Activated naive CD4-positive, alpha-beta T cell (primary cell): ENCODE results near the gene S1PR2.
"Not testable (repeated sequence)": the region's sequence is repeated elsewhere in the genome, so short reads cannot be mapped to it uniquely, and the experiment has no call there.

Source experiments
- DNase-seq, 4 experiments: peaks; one replicate each; lab custom pipeline; 2025; lab: John Stamatoyannopoulos, UW

S1PR2 gene

GRCh38 chr19:10254244-10254643, 23.1 kb upstream of the S1PR2 start:
- DNase-seq, result no peak

DNA sequence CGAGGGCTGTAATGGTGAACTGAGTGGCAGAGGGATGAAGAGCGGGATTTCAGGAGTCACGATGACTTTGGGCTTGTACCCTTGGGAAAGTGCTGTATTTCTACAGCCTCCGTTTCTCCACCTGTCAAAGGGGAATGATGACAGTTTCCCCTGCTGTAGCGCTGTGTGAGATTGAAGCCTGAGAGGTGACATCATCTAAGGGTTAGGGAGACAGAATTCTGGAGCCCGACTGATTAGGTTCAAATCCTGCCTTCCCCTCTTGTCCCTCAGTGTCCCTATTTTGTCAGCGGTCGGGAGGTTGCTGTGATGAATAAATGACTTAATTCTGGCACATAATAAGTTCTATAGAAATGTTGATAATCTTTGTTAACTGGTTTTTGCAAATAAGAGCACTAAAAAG, 21.6 kb upstream of the S1PR2 start:
- no peak for DNase-seq

DNA sequence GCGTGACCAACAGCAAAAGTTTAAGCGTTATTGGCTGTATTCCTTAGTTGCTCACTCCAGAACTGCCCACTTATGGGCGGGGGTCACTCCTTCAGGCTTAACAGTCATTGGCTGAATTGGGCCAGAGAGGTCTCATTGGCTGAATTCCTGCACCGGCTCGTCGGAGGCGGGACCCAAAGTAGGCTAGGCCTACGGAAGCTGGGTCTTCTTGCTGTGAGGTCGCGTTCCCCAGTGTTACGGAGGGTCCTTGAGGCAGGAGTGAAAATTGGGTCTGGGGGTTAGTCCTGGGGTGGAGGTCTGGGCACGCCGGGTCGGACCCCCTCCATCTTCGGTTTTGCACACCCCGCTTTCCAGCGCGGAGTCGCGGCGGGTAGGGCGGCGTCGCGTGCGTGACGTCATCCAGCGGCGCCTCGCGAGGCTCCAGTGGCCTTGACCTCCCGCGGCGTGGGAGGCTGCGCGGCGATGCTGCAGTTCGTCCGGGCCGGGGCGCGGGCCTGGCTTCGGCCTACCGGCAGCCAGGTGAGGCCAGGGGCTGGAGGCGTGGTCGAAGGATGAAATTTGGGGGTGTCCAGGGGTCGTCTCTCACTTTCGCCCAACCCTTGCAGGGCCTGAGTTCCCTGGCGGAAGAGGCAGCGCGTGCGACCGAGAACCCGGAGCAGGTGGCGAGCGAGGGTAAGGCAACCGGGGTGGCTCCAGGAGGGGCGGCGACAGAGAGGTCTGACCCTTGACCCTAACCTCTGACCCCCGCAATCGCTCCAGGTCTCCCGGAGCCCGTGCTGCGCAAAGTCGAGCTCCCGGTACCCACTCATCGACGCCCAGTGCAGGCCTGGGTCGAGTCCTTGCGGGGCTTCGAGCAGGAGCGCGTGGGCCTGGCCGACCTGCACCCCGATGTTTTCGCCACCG, 20.9 kb upstream of the S1PR2 start, which contains the start of gene MRPL4:
TSS of gene MRPL4 (plus strand) at position 423 of the 903 bp plus-strand sequence. CDS start at position 463, 40 bp downstream.
- DNase-seq, result peak; percentile 86 to 94 (median 92)

GRCh38 chr19:10246511-10246910, 15.4 kb upstream of the S1PR2 start:
- DNase-seq, result no peak

DNA sequence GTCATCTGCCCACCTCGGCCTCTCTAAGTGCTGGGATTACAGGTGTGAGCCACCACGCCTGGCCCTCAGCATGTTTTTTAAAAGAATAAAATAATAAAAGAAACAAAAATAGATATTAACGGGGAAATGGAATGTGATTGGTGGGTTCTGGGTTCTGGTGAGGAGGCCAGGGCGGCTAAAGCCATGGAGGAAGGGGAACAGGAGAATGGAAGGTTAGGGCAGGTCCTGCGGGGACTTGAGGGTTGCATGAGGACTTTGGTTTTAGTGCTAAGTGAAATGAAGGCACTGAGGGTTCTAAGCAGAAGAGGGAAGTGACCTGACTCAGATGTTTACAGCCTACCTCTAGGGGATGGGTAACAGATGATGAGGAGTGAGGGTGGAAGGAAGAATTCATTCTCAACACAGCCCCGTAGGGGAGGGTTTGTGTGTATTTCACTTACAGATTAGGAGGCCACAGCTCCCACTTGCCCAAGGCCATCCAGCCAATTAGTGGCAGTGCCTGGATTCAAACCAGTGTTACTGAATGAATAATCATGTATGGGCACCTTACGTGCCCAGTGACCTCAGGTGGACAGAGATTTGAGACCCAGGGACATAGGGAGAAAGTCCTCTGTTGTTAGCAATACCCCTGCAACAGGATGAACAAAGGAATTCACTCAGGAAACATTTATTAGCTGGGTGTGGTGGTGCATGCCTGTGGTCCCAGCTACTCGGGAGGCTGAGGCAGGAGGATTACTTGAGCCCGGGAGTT, 14.2 kb upstream of the S1PR2 start:
- DNase-seq, result no peak

DNA sequence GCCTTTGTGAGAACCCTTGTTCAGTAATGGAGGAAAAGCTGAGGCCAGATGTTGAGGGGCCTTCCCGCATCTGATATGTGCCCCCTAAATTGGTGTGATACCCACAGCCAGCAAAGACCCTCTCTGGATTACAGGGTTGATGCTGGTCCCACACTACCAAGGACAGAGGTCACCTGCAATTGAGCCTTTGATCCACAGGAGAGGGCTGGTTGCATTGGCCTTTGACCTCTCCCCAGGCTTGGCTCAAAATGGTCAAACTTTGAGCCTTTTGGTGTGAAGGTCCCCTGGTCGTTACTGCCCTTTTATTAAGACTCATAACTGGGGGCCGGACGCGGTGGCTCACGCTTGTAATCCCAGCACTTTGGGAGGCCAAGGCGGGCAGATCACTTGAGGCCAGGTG, 12.5 kb upstream of the S1PR2 start:
- no peak for DNase-seq

DNA sequence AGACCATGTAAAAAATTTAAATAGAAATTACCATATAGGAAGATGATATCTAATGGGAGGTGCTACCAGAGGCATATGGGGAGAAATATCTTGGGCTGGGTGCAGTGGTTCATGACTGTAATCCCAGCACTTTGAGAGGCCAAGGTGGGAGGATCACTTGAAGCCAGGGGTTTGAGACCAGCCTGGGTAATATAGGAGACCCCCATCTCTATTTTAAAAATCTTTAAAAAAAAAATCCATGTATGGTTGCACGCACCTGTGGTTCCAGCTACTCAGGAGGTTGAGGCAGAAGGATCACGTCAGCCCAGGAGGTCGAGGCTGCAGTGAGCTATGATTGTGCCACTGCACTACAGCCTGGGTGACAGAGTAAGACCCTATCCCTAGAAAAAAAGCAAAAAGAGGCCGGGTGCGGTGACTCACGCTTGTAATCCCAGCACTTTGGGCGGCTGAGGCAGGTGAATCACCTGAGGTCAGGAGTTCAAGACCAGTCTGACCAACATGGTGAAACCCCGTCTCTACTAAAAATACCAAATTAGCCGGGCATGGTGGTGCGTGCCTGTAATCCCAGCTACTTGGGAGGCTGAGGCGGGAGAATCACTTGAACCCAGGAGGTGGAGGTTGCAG, 10.8 kb upstream of the S1PR2 start:
- not testable (repeated sequence) for DNase-seq

DNA sequence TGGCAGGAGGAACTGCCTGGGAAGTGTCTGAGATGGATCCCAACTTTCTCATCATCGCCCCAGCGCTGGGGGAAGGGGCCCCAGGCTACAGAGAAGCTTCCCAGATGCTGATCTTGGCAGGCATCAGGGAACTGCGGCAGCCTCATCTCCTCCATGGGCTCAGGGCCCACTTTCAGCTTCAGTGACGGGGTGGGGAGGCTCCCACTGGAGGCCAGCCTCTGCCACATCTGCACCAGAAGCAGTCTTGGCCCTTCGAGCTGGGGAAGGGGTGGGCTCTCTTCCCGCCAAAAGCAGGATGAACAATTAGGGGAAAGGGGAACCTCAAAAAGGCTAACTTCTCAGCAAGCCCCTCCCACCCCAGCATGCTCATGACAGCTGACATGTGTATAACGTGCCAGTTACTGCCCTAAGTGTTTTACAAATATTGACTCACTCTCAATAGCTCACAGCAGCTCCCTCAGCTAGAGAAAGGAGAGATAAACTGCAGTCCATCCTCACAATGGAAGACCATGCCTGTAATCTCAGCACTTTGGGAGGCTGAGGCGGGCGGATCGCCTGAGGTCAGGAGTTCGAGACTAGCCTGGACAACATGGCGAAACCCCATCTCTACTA, 7.1 kb upstream of the S1PR2 start:
- no peak for DNase-seq

DNA sequence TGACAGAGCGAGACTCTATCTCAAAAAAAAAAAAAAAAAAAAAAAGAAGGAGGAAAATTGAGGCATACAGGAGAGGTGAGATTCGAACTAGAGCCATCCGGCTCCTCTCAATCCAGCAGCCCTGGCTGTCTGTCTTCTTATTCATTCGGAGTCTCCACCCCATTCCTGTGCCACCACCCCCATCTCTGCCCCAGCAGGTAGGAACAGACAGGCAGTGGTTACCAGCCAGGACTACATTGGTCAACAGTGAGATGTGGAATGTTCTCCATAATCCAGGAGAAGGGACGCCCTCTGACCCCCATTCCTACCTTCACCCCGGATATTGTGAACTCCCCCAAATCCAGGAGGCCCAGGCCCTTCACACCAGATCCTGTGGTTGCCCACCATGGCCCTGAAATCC, 6.6 kb upstream of the S1PR2 start:
- DNase-seq, result no peak

DNA sequence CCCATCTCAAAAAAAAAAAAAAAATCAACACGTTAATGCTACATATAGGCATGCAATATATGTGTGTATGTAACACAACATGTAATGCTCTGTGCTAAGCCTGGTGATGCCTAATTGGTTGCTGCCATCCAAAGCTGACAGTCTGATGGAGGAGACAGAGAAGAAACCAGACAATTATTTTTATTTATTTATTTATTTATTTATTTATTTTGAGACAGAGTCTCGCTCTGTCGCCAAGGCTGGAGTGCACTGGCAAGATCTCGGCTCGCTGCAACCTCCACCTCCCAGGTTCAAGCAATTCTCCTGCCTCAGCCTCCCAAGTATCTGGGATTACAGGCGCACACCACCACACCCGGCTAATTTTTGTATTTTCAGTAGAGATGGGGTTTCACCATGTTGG, 4.3 kb upstream of the S1PR2 start:
- not testable (repeated sequence) for DNase-seq

DNA sequence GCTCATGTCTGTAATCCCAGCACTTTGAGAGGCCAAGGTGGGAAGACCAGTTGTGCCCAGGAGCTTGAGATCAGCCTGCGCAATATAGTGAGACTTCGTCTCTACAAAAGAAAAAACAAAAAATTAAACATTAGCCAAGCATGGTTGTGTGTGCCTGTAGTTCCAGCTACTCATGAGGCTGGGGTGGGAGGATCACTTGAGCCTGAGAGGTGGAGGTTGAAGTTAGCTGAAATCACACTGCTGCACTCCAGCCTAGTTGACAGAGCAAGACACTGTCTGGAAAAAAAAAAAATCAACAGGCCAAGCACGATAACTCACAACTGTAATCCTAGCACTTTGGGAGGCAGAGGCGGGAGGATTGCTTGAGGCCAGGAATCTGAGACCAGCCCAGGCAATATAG, 3.9 kb upstream of the S1PR2 start:
- DNase-seq, result no peak

- DNase-seq, result no peak
Observed at GRCh38 chr19:10233946-10234345, 2.8 kb upstream of the S1PR2 start.

DNA sequence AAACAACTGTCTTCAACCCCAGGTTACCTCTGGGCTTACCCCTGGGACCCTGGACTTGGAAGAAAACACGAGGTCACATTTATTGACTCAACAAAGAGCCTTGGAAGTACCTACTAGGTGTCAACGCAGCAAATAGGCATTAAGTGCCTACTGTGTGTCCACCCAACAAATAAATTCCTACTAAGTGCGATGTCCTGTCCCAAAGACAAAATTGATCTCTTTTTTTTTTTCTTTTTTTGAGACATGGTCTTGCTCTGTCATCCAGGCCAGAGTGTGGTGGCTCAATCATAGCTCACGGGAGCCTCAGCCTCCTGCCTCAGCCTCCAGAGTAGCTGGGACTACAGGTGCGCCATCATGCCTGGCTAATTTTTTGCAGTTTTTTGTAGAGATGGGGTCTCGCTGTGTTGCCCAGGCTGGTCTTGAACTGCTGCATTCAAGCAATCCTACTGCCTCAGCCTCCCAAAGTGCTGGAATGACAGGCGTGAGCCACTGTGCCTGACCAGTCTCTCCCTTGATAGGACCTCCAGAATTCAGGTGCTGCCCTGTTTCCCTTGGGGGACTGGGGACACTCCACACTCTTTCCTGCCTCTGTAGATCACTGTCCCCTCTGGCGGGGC, 589 bp upstream of the S1PR2 start:
- no peak for DNase-seq

GRCh38 chr19:10230173-10230860, 814 bp downstream of the S1PR2 start:
- DNase-seq, result peak; percentile 13 to 47 (median 42)

DNA sequence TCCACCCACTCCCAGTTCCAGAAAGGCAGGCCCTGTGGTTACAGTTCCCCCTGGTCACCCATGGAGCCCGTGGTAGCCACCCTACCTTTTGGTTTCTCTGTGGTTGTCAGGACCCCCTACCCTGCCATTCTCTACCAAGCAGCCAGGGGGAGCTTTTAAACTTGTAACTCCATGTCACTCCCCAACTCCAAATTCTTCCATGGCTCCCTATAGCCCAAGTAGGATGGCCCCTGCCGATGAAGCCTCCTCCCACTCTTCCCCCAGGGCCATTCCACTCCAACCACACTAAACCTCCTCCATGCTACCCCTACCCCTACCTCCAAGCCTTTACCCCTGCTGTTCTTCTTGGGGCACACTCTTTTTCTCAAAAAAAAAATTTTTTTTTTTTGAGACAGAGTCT, 2.2 kb downstream of the S1PR2 start:
- DNase-seq, result no peak

GRCh38 chr19:10228393-10228792, 2.7 kb downstream of the S1PR2 start:
- DNase-seq, result no peak

DNA sequence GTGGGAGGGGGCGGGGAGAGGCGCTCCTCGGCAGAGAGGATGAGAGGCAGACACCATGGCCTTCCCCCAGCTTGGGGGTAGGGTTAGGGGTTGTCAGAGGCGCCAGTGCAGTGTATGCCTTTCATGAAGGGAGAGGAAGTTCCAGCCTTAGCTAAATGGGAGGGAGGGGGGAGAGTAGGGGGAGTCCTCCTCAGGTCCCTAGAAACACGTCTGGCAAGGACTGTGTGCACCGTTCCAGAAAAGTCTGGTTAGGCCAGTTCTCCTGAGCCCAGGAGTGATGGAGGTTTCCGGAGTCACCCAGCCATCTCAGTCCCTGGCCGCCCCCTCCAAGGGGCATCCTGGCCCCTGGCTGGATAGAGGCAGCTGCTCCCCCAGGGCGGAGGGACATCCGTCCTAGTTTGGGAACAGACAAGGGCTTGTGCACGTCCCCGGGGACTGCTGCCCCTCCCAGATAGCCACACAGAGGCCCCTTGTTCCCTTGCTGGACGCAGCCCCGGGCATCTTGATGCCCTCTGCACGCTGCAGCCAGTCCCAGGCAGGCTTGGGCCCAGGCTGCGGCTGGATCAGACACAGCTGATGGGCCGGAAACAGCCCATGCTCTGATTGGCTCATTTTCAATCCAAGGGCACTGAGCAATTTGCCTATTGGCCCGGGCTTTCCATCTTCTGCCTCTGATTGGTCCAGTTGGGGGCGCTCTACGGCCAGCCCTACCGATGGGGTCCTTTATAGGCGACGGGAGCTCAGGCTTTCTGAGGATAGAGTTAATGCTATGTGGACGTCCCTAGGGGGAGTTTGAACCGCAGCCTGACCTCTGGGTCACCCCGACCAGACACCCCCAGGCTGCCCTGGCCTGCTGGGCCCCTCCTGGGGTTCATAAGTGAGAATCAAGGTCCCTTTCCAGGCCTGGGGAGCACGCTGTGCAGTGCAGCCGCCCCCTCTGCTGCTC, 3.8 kb downstream of the S1PR2 start:
- no peak for DNase-seq

DNA sequence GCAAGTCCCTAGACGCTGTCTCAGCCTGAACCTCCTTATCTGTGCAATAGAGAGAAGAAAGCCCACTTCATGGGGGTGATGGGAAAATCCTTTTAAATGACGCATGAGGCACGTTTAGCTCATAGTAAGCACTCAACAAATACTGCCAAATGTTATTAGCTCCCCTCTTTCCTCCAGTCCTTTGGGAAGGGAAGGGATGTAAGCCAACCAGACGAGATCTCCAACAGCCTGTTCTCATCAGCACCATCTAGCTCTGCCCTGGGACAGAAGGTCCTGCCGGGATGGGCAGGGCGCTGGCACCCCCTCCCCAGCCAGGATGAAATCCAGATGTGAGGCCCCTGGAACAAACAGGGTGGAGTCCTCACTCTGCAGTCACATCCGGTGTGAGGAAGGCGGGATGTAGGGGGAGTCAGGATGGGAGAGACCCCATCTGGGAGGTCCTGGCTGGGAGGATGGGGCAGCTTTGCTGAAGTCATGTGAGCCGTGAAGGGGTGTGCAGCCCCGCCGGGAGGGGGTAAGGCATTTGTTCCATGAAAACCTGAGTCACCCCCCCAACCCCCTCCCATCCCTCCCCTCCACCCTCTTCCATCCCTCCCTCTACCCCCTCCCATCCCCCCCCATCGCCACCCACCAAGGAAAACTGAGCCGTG, 4.6 kb downstream of the S1PR2 start:
- no peak for DNase-seq

DNA sequence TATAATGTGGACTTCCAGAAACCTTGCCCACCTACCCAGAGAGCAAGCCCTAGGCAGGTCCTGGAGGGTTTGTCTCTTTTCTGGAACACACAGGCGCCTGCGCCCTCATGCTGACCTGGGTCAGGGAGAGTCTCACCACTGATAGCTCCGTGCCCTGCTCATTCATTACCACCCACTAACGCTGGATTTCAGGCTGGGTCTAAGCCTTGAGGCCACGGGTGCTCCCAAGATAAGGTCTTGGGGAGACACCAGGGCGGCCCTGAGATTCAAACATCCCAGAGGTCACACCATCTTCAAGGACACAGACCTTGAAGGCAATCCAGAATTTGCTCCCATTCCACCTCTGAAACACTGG, 5.1 kb downstream of the S1PR2 start:
- DNase-seq, result no peak

DNA sequence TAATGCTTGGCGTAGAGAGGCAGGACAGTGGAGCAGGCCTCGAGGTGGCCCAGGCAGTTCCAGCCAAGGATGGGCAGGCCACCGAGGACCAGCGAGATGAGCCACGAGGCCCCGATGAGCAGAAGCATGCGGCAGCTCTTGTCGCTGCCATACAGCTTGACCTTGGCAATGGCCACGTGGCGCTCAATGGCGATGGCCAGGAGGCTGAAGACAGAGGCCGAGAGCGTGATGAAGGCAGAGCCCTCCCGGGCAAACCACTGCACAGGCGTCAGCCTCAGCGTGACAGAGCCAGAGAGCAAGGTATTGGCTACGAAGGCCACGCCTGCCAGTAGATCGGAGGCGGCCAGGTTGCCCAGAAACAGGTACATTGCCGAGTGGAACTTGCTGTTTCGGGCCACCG, 6.8 kb downstream of the S1PR2 start:
- DNase-seq, result no peak
